Right lobe of liver (tissue), 4 donors: ENCODE measurements around the gene LAMB1.

Experiments used
- CTCF ChIP-seq, 4 donors: fragments of 200-600 bp in 3 of 4; fragments of 450-650 bp in 1 of 4; IDR thresholded peaks; one replicate each; pipeline versions ENCODE4 v1.5.1 to v1.8.0; 2016 to 2022; ENCODE audit warnings: antibody characterized with exemption in 4 of 4, mild to moderate bottlenecking in 2 of 4
- POLR2A ChIP-seq: fragments of 450-650 bp; IDR thresholded peaks from one replicate; pipeline ENCODE4 v1.6.1; 2017; ENCODE audit warnings: antibody characterized with exemption, mild to moderate bottlenecking
- donor health status: DM: no; HTN: no; CAD: no.
- donor health status: DM: no; HTN: no; CAD: no.
- donor health status: DM: no; HTN: yes; CAD: no.

DNA sequence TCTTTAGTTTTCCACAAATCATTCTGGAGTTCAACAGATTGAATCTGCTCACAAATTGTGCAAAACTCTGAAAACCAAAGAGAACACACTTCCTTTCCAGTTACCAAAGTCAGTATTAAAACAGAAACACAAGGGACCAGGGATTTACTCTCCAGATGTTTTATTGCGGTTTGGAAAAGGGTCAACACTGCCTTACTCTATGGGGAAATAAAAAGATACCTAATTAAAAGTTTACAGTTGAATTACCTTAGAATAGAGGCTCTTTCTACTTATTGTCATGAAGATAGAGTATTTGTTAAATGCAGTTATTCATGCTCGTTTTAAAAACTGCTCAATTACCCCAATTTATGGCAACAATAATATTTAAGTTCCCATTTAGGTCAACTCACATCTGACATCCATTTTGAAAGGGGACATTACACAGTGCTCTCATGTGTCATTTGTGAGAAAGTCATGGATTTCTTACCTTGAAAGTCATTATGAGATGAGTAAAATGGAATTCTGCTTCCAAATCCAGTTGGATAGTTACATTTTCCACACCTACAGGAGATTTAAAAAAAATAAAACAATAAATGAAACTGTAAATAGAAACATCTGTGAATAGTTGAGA, 8.4 kb downstream of the LAMB1 start:
- no peak for TF ChIP-seq POLR2A
- TF ChIP-seq CTCF (IDR thresholded peaks at IDR 0.05) = no peak
